Heart right ventricle (tissue), 16 donors: ENCODE measurements around the gene TNFRSF18. TPM values are rescaled to one million over a fixed set of nuclear protein-coding genes. Genes with fewer than 3 reads are reported as not detected.

ENCODE experiments used
- ATAC-seq, 8 donors: fragments of 200-7000 bp; cut with Tn5 transposase; one replicate each; pipeline ENCODE4 v1.9.1; 2020; ENCODE audit warnings: mild to moderate bottlenecking in 8 of 8, moderate library complexity in 8 of 8, moderate number of reproducible peaks in 1 of 8
- DNase-seq, 2 donors: peaks; one replicate each; pipeline ENCODE4 v3.0.0-alpha.2; 2020
- H3K27ac ChIP-seq, 10 donors: fragments of 200-600 bp; sonication (generic) in 2 of 10; one replicate each; pipeline versions ENCODE4 v1.5.0 to v1.8.0; 2020 to 2022; ENCODE audit warnings: mild to moderate bottlenecking in 3 of 10
- H3K27me3 ChIP-seq, 7 donors: fragments of 200-600 bp; one replicate each; pipeline ENCODE4 v1.8.0; 2021 to 2022; ENCODE audit warnings: mild to moderate bottlenecking in 2 of 7
- H3K36me3 ChIP-seq, 9 donors: fragments of 200-600 bp; sonication (generic) in 1 of 9; one replicate each; pipeline versions ENCODE4 v1.5.0 to v1.8.0; 2020 to 2022; ENCODE audit warnings: mild to moderate bottlenecking in 2 of 9
- H3K4me1 ChIP-seq, 9 donors: fragments of 200-600 bp; sonication (generic) in 1 of 9; one replicate each; pipeline versions ENCODE4 v1.5.0 to v1.8.0; 2020 to 2022; ENCODE audit warnings: mild to moderate bottlenecking in 4 of 9
- H3K4me3 ChIP-seq, 10 donors: fragments of 200-600 bp; sonication (generic) in 2 of 10; one replicate each; pipeline versions ENCODE4 v1.5.0 to v1.8.0; 2020 to 2022; ENCODE audit warnings: mild to moderate bottlenecking in 7 of 10, moderate library complexity in 2 of 10
- H3K9me3 ChIP-seq, 11 donors: fragments of 200-600 bp in 10 of 11; sonication (generic) in 2 of 11; one replicate each; pipeline versions ENCODE4 v1.5.0 to v1.8.0; 2013 to 2022; ENCODE audit warnings: mild to moderate bottlenecking in 2 of 11, control low read depth in 1 of 11, moderate library complexity in 1 of 11
- CTCF ChIP-seq, 9 donors: fragments of 200-600 bp; sonication (generic) in 2 of 9; IDR thresholded peaks; one replicate each; pipeline versions ENCODE4 v1.5.0 to v1.8.0; 2021 to 2022; ENCODE audit warnings: antibody characterized with exemption in 9 of 9, mild to moderate bottlenecking in 5 of 9, moderate library complexity in 1 of 9
- WGBS, 2 donors: extraction: QIAGEN DNeasy Blood & Tissue Kit; methylation state at CpG; one replicate each; pipeline ENCODE4 v1.1.7; 2013; ENCODE audit warnings: inconsistent platforms in 1 of 2; 5-methylcytosine and 5-hydroxymethylcytosine counted together
- intact Hi-C, 10 donors: fragments of 100-400 bp; cut with DNase I; formaldehyde crosslinking; loops; one replicate each; pipeline versions ENCODE4 v1.11.1 to v1.14.2; 2022
- polyA plus RNA-seq, 2 donors: library from polyadenylated mRNA; stranded (reverse); fragments of 200-250 nt; gene quantifications; one replicate each; pipeline ENCODE4 v1.2.3, GENCODE V29; 2013
- total RNA-seq, 10 donors: library from RNA; stranded (reverse); fragmentation: NEBNext Ultra II Directional in 3 of 10; extraction: Animal tissue kit (Norgen Biotek cat#: 25700) in 3 of 10; gene quantifications; one replicate each; pipeline versions ENCODE4 v1.2.1 to v1.2.4, GENCODE V29; 2021 to 2023
- donor health status: Arrhythmogenic right ventricular cardiomyopathy.
- donor health status: ischemic (EF 13 %, LVEDD 7.1; RV severe dilation, severe dysfunction).
- donor health status: healthy with polysubstance abuse.
- donor health status: DM: no; HTN: yes; CAD: no.
- donor health status: DM: no; HTN: no; CAD: no.
- donor health status: ischemic (EF 25% LVEDD 6.9; RV normal size, moderate dysfunction).
- donor health status: ischemic (EF 25% LVEDD 5.7; RV mildly dilated, moderate dysfunction).
- donor health status: healthy.
- donor health status: DM: yes; HTN: yes; CAD: no.
- donor health status: Ischemic cardiomyopathy.
- donor health status: ischemic (EF 35%, LVEDD 5.7; RV mildly dilated, moderate dysfunction).
- donor health status: nonischemic (EF 11% LVEDD 7.7; RV severe dilation, severe dysfunction).
- donor health status: DM: yes; HTN: yes; CAD: no.
- donor health status: PGD.
- donor health status: ischemic (EF 29% LVEDD 5.4; RV normal size, mild dysfunction).
- donor health status: nonischemic (EF 23%, LVEDD 6.1; RV moderate dilation, normal function).

TNFRSF18 gene
- total and polyA plus RNA-seq, 12 donors = 0.26 to 1.7 (median 0.38) TPM; not detected in 8

- no peaks in the 10 kb centered on the region for H3K9me3 ChIP-seq
- TF ChIP-seq CTCF (IDR thresholded peaks at IDR 0.05) = no peak
- intact Hi-C loops = loop anchor here in 3 of 10 donors (5.0 to 10.0 kb wide), 2 partner anchors 123 to 125 kb away; no protein-coding TSS in a partner anchor
- H3K4me3 ChIP-seq = no peak overlapping the region
- H3K36me3 ChIP-seq = peaks cover 0 to 8% (median 0%) of the 10 kb centered on the region in 9 donors
- H3K27me3 ChIP-seq = peaks cover 13 to 36% (median 27%) of the 10 kb centered on the region in 7 donors
- 63 to 67% methylated on average over 25 of the region's 25 CpGs for WGBS, 2 donors
- peaks cover 0 to 5% (median 0%) of the 10 kb centered on the region in 9 donors for H3K4me1 ChIP-seq
- H3K27ac ChIP-seq = no peak overlapping the region
- ATAC-seq (peak in 1 of 8 donors; percentile 13), DNase-seq (no peak)
Observed at GRCh38 chr1:1247341-1247913, 41.0 kb upstream of the TNFRSF18 start.

- H3K4me3 ChIP-seq = peak within 1 kb of the TSS in 1 of 10 donors; percentile 5
- no peak within 1 kb of the TSS for H3K27ac ChIP-seq
- ATAC-seq (peak in 1 of 8 donors; percentile 14), DNase-seq (peak in 1 of 2 donors; percentile 9)
- intact Hi-C loops = loop anchor here in 3 of 10 donors (5.0 to 10.0 kb wide), 2 partner anchors 122 to 124 kb away; no protein-coding TSS in a partner anchor
- 4 to 6% methylated on average over 56 to 74 of the region's 74 CpGs for WGBS, 2 donors
- no peak for TF ChIP-seq CTCF (IDR thresholded peaks at IDR 0.05)
- peaks cover 13 to 36% (median 28%) of the 10 kb centered on the region in 7 donors for H3K27me3 ChIP-seq
- peaks cover 0 to 2% (median 0%) of the 10 kb centered on the region in 9 donors for H3K36me3 ChIP-seq
- no peaks in the 10 kb centered on the region for H3K9me3 ChIP-seq
- H3K4me1 ChIP-seq = peaks cover 0 to 5% (median 0%) of the 10 kb centered on the region in 9 donors
Observed at GRCh38 chr1:1246577-1247340, 40.4 kb upstream of the TNFRSF18 start, which contains the start of gene C1QTNF12. Gene C1QTNF12 (minus strand): TSS chr1:1246722. CDS start chr1:1246690, 32 bp downstream.

- DNase-seq (no peak), ATAC-seq (no peak)
- Histone ChIP-seq H3K4me1 (peaks cover 0 to 5% (median 0%) of the 10 kb centered on the region in 9 donors), H3K4me3 (peak overlapping the region in 1 of 10 donors; percentile 5), H3K27ac (no peak overlapping the region), H3K9me3 (no peaks in the 10 kb centered on the region), H3K36me3 (no peaks in the 10 kb centered on the region), H3K27me3 (peaks cover 13 to 39% (median 35%) of the 10 kb centered on the region in 7 donors)
- WGBS, 2 donors = 27 to 32% methylated on average over 44 to 45 of the region's 45 CpGs
- TF ChIP-seq CTCF (IDR thresholded peaks at IDR 0.05) = no peak
- intact Hi-C loops = loop anchor here in 3 of 10 donors (5.0 to 10.0 kb wide), 2 partner anchors 121 to 124 kb away; no protein-coding TSS in a partner anchor
Observed at GRCh38 chr1:1245817-1246576, 39.6 kb upstream of the TNFRSF18 start.
